ENCODE data around the gene MS4A18.
A peak's percentile ranks its signal among the peaks of the same experiment; 100 is the strongest.
"Not testable (repeated sequence)": the region's sequence is repeated elsewhere in the genome, so short reads cannot be mapped to it uniquely, and the experiment has no call there.

MS4A18 gene

DNA sequence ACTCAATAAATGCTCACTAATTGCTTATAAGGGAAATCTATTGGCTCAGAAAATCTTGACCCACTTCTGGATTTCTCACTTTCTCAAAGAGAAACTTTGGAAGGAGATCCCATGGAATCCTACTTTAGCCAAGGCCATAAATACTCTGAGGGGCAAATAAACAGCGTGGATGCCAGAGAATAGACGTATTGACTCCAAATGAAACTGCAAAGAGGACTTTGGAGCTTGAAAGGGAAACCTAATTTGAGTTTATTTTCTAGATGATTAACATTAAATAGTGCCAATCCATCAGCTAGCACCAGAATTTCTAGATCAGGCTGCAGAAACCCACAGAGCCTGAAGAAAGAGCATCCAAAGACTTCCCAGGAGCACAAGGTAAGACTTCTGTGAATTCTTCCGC is at the start of gene MS4A18:
TSS of gene MS4A18 (plus strand) at position 301 of the 400 bp plus-strand sequence.
- DNase-seq = no peak

DNA sequence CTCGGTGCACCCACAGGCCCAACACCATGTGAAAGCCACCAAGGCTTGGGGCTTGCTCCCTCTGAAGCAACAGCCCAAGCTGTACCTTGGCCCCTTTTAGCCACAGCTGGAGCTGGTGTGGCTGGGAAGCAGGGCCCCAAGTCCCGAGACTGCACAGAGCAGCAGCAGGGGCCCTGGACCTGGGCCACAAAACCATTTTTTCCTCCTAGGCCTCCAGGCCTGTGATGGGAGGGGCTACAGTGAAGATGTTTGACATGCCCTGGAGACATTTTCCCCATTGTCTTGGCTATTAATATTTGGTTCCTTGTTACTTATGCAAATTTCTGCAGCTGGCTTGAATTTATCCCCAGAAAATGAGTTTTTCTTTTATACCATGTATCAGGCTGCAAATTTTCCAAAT is 46.3 kb upstream of the MS4A18 start:
- DNase-seq = not testable (repeated sequence)

DNA sequence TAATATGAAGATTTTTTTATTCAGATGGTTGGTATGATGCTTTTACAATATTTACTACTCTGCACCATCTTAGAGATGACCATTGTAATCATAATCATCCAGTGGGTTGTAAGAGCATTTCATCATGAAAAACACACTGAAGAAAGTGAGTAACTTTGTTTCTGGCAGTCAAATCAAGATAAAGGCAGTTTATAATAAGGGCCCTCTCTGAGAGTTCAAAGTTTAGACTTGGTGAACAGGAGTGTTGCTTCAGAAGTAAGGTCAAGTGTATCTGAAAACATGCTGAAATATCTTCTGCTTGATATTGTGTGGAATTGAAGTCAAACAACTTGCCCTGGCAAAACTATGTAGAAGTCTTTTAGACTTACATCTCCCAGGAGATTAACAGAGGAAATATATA is 44.6 kb upstream of the MS4A18 start:
- no peak for DNase-seq

DNA sequence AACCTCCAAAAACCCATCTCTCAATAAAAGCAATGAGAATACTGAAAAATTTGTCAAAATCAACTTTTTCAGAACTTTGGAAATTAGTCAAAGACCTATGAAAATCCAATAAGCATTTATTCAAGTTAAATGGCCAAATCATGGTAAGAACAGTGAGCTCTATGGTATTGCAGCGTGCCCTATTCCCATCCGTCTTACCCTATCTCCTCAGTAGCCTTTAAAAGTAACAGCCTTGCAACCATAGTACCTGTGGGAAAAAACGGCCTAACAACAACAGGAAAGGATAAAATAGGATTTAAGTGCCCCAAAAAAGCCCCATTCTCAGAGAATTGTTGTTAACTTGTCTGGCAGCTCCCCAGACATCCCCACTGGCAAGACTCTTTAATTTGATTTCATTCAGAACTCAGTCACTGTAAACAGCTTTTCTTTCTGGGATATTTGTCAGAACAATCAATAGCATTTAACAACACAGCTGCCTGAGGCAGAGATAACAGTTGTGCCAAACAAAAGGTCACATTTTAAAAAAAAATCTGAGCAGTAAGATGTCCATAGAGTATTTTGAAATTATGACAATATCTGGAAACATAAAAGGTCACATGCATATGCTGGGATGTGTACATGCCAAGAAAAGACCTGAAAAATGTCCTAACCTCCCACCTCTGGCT is 43.9 kb upstream of the MS4A18 start:
- DNase-seq = no peak

DNA sequence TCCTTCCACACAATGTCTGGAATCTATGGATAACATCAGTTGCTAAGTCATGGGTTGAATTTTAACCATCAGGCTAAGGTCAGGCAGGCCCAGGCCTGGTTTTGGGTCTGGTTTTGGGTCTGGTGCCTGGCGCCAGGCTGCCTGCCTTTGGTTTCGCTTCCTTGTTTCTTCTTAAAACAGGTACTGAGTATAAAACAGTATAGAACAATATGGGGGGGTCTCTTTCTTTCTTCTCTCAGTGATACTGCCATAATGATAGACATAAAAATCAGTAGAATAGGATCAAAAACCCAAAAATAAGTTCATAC is 40.0 kb upstream of the MS4A18 start:
- not testable (repeated sequence) for DNase-seq

DNA sequence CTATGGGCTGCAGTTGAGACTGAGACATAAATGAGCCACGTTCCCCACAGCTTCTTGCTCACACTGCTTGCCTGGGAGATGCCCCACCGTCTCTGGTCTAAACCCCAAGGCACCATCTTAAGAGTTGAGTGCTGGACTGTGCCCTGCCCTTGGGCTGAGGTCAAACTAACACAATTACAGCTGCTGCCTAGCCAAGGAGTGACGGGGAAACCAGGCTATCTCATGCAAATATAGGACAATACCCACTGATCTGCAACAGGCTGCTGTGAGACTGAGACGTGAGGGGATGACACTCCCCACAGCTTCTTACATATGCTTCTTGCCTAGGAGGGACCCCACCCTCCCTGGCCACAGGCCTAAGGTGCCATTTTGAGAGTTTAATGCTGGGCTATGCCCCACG is 32.9 kb upstream of the MS4A18 start:
- DNase-seq = no peak

DNA sequence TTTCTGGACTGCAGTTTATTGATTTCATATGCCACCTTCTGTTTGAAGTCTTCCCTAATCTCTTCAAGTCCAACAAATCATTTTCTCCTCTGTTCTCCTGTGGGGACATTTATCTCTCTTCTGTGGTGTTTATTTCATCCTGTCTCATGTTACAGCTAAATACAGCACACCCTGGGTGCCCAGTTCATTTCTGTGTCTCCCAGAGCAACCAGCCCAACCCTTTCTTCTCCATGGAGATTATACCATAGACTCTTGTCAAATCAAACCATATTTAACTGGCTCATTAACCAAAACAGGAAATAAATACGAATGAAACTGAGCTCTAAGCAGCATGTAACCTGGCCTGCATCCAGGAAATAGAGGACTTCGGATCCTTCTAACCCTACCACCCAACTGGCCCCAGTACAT is 25.2 kb upstream of the MS4A18 start, which contains the start of gene MS4A8:
TSS of gene MS4A8 (plus strand) at position 329 of the 408 bp plus-strand sequence. CDS start 1,249 bp downstream, outside the sequence.
- peak; percentile 27 for DNase-seq

DNA sequence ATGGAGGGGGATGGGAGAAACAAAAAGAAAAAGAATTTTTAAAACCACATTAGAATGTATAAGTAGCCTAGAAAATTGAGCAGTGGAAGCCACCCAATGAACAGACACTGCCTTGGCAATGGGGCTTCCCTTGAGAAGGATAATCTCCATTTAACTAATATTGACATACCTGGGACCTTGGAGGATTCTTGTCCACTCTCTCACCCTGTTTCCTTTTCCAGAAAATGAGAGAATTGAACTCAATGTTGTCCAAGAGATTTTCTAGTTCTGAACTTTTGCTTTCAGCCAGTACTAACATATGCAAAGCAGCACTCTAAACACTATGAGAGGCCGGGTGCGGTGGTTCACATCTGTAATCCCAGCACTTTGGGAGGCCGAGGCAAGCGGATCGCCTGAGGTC is 24.6 kb upstream of the MS4A18 start:
- no peak for DNase-seq

DNA sequence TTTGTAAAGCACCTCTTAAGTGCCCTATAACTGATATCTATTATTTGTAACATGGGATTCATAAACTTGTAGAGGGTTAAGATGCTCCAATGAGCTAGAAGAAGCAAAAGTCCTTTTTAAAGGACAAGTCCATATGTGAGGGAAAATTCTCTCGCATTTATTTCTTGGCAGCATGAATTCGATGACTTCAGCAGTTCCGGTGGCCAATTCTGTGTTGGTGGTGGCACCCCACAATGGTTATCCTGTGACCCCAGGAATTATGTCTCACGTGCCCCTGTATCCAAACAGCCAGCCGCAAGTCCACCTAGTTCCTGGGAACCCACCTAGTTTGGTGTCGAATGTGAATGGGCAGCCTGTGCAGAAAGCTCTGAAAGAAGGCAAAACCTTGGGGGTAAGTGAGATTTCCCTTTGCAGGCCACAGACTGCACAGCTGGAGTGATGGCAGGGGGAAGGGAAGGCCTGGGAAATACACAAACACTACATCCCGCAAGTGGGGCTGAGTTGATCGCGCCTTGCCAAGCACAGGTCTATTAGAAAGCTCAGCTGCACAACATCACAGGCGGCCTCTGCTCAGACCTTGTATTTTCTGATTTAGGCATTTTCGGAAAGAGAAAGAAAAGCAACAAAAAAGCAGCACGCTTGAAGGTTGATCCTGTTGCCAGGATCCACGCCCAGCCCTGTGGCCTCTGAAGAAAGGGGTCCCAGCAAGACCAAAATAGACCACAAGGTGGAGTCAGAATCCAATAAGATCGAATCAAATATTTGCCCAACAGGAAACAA is 23.6 kb upstream of the MS4A18 start:
- no peak for DNase-seq

DNA sequence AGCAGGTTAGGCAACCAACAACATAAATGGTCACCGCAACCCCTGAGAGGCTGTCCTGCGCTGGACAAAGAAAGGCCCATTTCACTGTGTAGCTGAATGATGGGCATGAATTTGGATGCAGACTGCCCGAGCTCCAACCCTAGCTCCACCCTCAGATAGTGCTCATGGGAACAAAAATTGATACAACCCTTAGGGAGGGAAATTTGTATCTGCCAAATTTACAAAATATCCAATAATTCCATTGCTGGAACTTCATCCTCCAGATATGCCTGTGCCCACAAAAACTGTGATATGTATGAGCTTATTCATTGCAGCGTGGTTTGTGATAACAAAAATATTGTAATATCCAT is 23.1 kb upstream of the MS4A18 start:
- no peak for DNase-seq

DNA sequence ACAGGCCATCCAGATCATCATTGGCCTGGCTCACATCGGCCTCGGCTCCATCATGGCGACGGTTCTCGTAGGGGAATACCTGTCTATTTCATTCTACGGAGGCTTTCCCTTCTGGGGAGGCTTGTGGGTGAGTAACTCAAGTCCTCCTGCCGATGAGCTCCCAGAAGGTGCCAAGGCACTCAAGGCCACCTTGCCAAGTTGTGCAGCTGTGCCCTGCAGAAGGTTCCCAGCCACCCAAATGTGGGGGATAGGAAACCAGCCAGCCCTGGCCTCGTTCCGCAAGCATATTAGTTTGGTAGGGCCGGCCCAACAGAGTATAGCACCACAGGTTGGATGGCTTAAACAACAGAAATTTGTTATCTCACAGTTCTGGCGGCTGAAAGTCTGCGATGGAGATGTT is 21.1 kb upstream of the MS4A18 start:
- DNase-seq = no peak

DNA sequence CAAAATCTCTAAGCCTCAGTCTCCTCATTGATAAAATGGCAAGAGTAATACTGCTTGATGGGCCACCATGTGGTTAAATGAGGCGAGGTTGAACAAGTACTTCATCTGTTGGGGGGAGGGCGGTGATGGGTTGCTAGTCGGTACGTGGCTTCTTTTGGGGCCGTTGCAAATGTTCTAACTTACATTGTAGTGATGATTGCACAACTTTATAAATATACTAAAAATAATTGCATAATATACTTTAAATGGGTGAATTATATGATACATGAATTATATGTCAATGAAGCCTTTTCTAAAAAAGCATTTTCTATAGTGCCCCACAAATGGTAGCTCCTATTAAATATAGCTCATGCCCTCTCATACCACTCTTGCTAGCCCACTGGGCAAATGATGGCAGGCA is 18.6 kb upstream of the MS4A18 start:
- DNase-seq = no peak

DNA sequence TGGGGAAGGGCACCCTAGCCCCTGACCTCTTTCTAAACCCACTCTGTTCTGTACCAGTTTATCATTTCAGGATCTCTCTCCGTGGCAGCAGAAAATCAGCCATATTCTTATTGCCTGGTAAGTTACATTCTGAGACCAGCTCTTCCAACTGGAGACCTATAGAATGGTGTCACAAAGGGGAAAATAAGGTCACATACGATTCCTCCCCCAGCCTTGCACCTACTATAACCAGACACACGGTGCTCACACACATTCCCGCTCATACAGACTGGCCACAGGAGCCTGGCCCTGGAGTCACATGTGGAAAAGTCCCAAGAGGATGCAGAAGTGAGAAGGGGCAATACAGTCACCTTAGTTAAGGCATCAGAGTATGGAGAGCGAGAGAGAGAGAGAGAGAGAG is 17.6 kb upstream of the MS4A18 start:
- no peak for DNase-seq

DNA sequence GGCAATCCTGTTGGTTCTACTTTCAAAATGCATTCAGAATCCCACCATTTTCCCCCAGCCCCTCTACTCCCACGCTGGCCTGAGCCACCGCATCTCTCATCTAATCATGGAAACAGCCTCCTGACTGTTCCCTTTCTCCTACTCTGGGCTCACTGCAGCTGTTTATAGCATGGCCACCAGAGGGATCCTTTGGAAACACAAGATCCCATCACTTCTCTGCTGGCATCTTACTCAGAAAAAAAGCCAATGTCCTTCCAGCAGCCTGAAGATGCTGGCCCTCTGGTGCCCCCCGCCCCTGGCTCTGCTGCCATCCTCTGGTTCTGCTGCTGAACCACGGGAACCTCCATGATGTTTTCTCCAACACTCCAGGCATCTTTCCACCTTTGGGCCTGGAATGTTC is 14.0 kb upstream of the MS4A18 start:
- no peak for DNase-seq

DNA sequence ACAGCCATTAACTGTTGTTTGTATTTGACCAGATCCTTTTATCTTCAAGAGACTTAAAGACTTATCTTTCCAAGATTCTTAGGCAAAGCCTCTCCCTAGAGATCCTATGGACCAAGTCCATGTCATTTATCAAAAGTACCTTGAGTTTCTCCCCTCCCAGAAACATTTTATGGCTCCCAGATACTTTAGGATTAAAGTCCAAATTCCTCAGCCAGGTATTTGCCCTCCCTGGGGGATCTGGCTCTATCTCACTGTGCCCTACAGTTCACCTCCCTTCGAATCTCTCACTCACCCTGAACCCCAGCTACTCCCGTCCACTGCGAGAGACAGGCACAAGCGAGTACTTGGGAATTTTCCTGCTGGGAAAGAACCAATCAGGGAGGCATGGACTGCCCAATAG is 13.2 kb upstream of the MS4A18 start:
- no peak for DNase-seq

DNA sequence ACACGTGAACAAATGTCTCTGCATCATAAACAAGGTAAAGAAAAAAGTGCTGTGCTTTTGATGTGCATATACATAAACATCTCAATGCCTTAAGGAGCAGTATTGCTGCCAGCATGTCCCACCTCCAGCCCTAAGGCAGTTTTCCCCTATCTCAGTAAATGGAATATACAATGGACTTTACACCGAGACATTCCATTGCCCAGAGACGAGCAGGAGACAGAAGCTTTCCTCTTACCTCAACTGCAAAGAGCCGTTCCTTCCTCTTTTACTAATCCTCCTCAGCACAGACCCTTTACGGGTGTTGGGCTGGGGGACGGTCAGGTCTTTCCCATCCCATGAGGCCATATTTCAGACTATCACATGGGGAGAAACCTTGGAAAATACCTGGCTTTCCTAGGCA is 11.1 kb upstream of the MS4A18 start:
- not testable (repeated sequence) for DNase-seq

DNA sequence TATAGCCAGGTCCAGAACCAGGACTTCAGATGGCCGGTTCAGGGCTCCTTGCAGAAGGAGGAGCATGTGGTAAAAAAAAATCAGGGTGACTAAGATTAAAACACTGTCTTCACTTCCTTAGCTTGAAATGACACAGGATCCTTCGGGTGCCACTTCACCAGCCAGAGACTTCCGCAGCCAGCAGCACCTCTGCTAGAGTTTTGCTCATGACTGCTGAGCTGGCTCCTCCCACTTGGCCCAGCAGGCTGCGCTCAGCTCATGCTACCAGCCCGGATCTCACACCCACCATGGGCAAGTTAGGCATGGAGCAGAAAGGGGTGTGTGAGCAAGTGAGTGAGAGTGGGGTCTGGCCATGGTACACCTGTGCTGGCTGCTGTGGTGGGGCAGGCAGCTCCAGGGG is 6.6 kb upstream of the MS4A18 start:
- no peak for DNase-seq

DNA sequence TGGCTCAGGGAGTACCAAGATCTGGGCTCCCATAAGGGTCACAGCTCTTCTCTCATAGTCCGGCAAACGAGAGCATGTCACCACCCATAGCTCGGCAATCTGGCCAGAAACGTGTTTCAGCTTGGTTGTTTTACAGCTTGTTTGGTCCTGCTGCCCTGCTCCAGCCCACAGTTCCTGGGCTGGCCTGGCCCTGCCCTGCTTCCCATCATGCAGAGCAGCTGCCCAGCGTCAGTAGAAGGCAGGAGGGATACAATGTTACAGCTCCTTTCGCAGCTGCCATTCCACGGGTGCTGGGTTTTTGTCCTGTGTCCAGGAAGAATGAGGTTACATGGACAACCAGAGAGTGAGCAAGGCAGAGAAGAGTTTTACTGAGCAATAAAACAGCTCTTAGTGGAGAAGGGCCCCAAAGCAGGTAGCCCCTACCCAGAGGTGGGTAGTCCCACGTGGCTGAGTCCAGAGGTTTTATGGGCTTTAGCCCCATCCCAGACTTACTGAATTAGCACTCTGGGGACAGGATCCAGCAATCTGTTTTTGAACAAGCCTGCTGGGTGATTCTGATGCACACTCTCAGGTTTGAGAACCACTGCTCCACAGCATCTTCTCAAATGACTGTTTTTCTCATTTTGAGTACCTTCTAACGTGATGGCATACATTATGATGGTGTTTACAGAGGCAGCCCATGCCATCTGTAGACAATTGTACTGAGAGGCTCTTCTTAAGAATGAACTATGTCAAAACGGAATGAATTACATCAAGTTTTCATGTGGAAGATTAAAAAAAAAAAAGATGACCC is 5.8 kb upstream of the MS4A18 start:
- DNase-seq = no peak

DNA sequence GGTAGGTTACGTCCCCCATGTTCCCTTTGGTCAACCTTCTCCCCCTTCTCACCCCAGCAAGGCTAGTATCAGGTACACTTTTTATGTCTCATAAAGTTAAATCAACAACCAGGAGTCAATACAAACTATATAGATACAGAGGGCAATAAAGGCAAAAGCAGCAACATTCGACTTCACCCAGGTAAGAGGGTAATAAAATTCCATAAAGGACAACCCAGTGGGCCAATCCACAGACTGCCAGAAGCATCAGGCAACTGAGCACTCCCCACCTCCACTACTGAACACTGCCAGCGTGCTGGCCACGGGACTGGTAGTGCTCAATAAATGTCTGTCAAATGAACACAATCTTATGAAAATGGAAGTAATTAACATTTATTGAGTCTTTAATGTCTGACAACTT is 5.1 kb upstream of the MS4A18 start:
- no peak for DNase-seq

DNA sequence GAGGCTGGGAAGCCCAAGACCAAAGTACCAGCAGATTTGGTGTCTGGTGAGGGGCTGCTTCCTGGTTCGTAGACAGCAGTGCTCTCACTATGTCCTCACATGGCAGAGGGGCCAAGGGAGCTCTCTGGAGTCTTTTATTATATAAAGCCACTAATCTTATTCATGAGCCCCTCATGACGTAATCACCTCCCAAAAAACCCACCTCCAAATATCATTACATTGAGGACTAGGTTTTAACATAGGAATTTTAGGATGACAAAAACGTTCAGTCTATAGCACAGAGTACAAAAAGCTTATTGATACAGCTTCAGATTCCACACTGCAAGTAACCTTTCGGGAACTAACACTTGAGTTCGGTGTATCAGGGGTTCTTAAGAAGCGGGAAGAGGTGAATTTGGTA is 4.1 kb upstream of the MS4A18 start:
- no peak for DNase-seq

DNA sequence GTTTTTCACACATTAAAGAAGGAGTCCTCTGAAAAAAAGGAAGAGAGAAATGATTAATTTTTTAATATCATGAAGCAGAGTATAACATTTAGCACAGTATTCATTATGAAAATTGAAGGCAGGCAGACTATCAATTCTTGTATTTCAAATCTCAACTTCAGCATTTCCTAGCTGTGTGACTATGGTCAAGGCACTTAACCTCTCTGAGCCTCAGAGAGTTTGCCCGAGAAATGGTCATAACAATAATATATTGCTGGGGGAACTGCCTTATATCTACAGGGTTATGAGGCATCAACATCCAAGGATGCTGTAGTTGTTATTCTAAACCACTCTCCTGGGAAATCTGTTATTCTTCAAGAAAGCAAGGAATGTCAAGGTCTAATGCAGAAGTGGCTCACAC is 1.1 kb downstream of the MS4A18 start:
- no peak for DNase-seq

DNA sequence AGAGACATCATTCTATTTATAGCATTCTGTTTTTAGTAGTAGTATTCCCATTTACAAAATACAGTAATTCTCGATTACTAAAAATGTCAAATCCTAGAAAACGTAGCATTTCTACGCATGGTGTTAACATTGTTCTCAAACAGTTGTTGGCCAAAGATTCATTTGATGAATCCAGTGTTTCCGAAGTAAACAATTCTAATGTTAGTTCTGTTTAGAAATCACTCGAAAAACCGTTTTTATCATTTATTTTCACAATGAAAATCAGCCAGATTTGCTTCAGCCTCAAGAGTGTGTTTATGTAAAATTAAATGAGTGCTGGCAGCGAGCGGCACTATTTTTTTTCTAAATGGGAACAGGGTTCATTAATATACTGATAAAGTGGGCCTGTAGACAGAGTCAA is 7.1 kb downstream of the MS4A18 start:
- DNase-seq = no peak

DNA sequence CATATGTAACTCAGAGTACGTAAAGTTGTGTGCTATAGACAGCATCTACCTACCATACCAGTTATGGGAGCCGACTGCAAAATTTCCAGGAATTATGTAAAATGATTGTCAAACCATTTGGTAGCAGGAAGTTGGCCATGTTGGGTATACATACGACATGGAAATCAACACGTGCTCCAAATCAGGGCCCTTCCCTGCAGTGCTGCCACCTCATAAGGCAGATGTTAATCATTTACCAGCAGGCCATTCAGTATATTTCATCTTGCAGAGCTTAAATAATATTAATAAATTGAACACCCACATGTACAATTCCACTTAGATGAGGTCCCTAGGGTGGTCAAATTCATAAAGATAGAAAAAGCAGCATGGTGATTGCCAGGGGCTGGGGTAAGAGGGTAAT is 9.8 kb downstream of the MS4A18 start:
- DNase-seq = no peak

DNA sequence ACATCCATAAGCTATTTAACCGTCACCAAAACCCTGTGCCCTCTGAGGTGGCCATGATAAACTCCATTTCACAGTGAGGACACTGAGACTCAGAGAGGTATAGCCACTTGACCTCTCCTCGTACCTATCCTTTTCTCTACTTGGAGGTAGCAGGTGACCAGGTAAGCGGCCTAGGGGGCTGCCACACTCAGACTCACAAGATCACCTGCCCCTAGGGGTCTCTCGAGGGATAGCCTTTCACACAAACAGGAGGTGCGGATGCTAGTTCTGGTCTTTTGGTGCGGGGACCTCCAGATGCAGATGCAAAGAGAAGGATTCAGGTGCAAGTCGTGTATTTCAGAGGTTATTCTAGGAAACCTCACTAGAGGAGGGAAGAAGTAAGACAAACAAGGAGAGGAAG is 14.6 kb downstream of the MS4A18 start:
- DNase-seq = no peak

Data from DMS79 treated with DMSO at 0.1 percent for 48 hours (cell line).